ENCODE measurements around the gene RTP2. TPM values are rescaled to one million over a fixed set of nuclear protein-coding genes. Genes with fewer than 3 reads are reported as not detected.

RTP2 gene
- total RNA-seq, 4 donors from 2014 or later = not detected

DNA sequence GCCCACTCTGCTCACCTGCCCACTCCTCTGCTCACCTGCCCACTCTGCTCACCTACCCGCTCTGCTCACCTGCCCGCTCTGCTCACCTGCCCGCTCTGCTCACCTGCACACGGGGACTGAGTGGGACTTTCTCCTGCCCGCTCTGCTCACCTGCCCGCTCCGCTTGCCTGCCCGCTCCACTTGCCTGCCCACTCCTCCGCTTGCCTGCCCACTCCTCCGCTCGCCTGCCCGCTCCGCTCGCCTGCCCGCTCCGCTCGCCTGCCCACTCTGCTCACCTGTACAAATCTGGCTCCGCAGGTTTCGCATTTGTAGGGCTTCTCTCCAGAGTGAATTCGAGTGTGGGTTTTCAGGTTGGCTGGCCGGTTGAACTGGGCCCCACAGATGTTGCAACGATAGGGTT is 22.9 kb upstream of the RTP2 start:
- H3K27ac ChIP-seq = no peak overlapping the region
- no peak for DNase-seq (ENCODE audit: low spot score in 2 of 2)
- H3K4me3 ChIP-seq = no peak overlapping the region
- WGBS = 92% methylated on average over 22 of the region's 22 CpGs
- peaks cover 16% of the 10 kb centered on the region for H3K4me1 ChIP-seq
- peaks cover 98% of the 10 kb centered on the region for H3K36me3 ChIP-seq
- H3K27me3 ChIP-seq = no peaks in the 10 kb centered on the region
- no peak for TF ChIP-seq CTCF (IDR thresholded peaks at IDR 0.05)
- no peak for TF ChIP-seq EP300 (IDR thresholded peaks at IDR 0.05)
- no peak for TF ChIP-seq POLR2A (IDR thresholded peaks at IDR 0.05)
- no peak for TF ChIP-seq POLR2AphosphoS5 (IDR thresholded peaks at IDR 0.05)
- H3K9me3 ChIP-seq = no peaks in the 10 kb centered on the region

GRCh38 chr3:187722206-187722612 is 19.9 kb upstream of the RTP2 start:
- Histone ChIP-seq H3K9me3 (no peaks in the 10 kb centered on the region), H3K27ac (no peak overlapping the region), H3K36me3 (peaks cover 68% of the 10 kb centered on the region), H3K4me3 (no peak overlapping the region), H3K4me1 (peaks cover 10% of the 10 kb centered on the region), H3K27me3 (no peaks in the 10 kb centered on the region)
- peak in 1 of 2 donors; percentile 6 for TF ChIP-seq CTCF (IDR thresholded peaks at IDR 0.05)
- TF ChIP-seq POLR2AphosphoS5 (IDR thresholded peaks at IDR 0.05) = no peak
- 91% methylated on average over 10 of the region's 10 CpGs for WGBS
- DNase-seq (ENCODE audit: low spot score in 2 of 2) = no peak

DNA sequence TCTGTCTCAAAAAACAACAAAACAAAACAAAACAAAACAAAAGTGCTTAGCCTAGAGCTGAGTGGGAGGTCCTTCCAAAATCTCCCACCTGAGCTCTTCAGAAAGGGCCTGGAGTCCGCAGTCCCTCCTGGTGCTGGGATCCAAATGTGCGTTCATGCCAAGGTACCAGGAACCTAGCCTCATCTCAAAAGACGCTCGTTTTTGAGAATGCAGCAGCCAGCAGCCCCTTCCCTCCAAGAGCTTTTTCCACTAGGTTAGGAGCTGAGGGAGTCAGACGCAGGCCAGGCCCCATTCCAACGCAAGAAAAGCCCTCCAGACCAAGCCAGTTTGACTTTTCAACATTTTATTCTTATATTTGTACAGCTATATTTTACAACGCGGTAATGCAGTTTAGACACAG is 18.7 kb upstream of the RTP2 start:
- Histone ChIP-seq H3K4me1 (peaks cover under 1% of the 10 kb centered on the region), H3K4me3 (no peak overlapping the region), H3K27ac (no peak overlapping the region), H3K9me3 (no peaks in the 10 kb centered on the region), H3K36me3 (peaks cover 56% of the 10 kb centered on the region), H3K27me3 (no peaks in the 10 kb centered on the region)
- TF ChIP-seq POLR2A (IDR thresholded peaks at IDR 0.05) (no peak), POLR2AphosphoS5 (IDR thresholded peaks at IDR 0.05) (no peak), CTCF (IDR thresholded peaks at IDR 0.05) (no peak), EP300 (IDR thresholded peaks at IDR 0.05) (no peak)
- 94% methylated on average over 8 of the region's 8 CpGs for WGBS
- DNase-seq (ENCODE audit: low spot score in 2 of 2) = no peak

DNA sequence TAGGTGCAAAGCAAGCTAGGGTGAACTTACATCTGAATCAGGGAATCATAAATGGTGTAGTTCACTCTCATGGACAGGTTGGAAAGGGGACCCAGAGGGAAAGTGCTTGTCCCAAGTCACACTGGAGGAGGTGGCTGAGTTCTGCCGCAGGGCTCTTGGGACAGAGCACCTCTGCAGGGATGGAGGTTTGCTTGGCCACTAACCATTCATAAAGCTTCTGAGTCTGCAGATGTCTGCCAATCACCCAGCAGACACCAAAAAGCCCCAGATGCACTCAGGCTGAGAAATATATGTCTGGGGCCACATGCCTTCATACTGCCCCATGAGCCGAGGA is 17.9 kb upstream of the RTP2 start:
- H3K27ac ChIP-seq = no peak overlapping the region
- H3K9me3 ChIP-seq = no peaks in the 10 kb centered on the region
- DNase-seq (ENCODE audit: low spot score in 2 of 2) = no peak
- TF ChIP-seq EP300 (IDR thresholded peaks at IDR 0.05) = no peak
- TF ChIP-seq POLR2AphosphoS5 (IDR thresholded peaks at IDR 0.05) = peak in 1 of 3 donors; percentile 6
- no peak for TF ChIP-seq POLR2A (IDR thresholded peaks at IDR 0.05)
- H3K4me1 ChIP-seq = no peaks in the 10 kb centered on the region
- no peaks in the 10 kb centered on the region for H3K27me3 ChIP-seq
- no peak overlapping the region for H3K4me3 ChIP-seq
- H3K36me3 ChIP-seq = peaks cover 49% of the 10 kb centered on the region
- 92% methylated on average over 2 of the region's 2 CpGs for WGBS

DNA sequence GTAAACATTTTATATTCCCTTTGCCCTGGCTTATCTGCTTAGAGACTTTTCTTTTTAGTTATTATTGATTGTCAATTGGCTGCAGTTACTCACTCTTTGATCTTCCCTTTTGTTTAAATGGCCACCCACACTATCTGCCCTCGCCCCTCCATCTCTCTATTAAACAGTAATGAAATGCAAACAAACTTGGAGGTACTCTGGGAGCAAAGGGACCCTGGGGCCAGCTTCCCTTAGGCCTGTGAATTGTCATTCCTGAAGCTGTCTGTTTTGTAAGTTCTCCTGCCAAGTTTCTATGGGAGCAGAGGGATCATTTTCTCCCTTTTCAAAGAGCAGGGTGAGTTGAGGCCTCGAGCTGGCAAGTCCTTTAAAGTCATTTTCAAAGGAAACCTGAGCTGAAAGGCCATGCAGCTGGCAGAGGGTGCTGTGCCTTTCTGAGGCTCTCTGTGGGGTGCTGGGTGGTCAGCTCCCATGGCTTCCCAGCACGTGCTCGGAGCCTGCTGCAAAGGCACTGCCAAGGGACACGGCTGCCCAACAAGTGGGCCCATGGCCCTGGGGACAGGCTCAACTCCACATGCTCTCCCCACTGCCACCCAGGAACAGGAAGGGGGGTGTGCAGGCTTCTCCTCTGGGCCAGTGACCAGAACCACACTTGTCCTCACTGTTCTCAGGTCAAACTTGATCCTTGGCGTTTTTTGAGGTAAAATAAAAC is 17.4 kb upstream of the RTP2 start:
- Histone ChIP-seq H3K9me3 (no peaks in the 10 kb centered on the region), H3K36me3 (peaks cover 44% of the 10 kb centered on the region), H3K27ac (no peak overlapping the region), H3K4me3 (no peak overlapping the region), H3K4me1 (no peaks in the 10 kb centered on the region), H3K27me3 (no peaks in the 10 kb centered on the region)
- 52% methylated on average over 5 of the region's 6 CpGs for WGBS
- no peak for DNase-seq (ENCODE audit: low spot score in 2 of 2)
- no peak for TF ChIP-seq POLR2A (IDR thresholded peaks at IDR 0.05)
- TF ChIP-seq POLR2AphosphoS5 (IDR thresholded peaks at IDR 0.05) = no peak
- TF ChIP-seq EP300 (IDR thresholded peaks at IDR 0.05) = no peak
- TF ChIP-seq CTCF (IDR thresholded peaks at IDR 0.05) = no peak

- WGBS = 84% methylated on average over 5 of the region's 5 CpGs
- TF ChIP-seq POLR2AphosphoS5 (IDR thresholded peaks at IDR 0.05) = no peak
- no peak for TF ChIP-seq POLR2A (IDR thresholded peaks at IDR 0.05)
- TF ChIP-seq EP300 (IDR thresholded peaks at IDR 0.05) = no peak
- TF ChIP-seq CTCF (IDR thresholded peaks at IDR 0.05) = no peak
These were observed 16.4 kb upstream of the RTP2 start for GRCh38 chr3:187718802-187719201.

More at GRCh38 chr3:187718802-187719201, 16.4 kb upstream of the RTP2 start:
- Histone ChIP-seq H3K27me3 (no peaks in the 10 kb centered on the region), H3K27ac (no peak overlapping the region), H3K4me3 (no peak overlapping the region), H3K9me3 (no peaks in the 10 kb centered on the region), H3K4me1 (no peaks in the 10 kb centered on the region), H3K36me3 (peaks cover 34% of the 10 kb centered on the region)
- no peak for DNase-seq (ENCODE audit: low spot score in 2 of 2)

Data from suprapubic skin (tissue), 4 donors.